GM10266 (cell line): ENCODE measurements around the gene NLGN4Y.

ENCODE experiments used
- DNase-seq: peaks from one replicate; pipeline ENCODE4 v3.0.0; 2012; ENCODE audit errors: extremely low spot score
- CTCF ChIP-seq: IDR thresholded peaks from 2 replicates; pipeline ENCODE4 v1.5.1; 2012; ENCODE audit warnings: mild to moderate bottlenecking, low read depth; ENCODE audit not compliant: control insufficient read depth, insufficient read depth; ENCODE audit errors: missing control alignments

NLGN4Y gene

GRCh38 chrY:14741596-14741995, 217.3 kb downstream of the NLGN4Y start:
- TF ChIP-seq CTCF: no peak
- no peak for DNase-seq

DNA sequence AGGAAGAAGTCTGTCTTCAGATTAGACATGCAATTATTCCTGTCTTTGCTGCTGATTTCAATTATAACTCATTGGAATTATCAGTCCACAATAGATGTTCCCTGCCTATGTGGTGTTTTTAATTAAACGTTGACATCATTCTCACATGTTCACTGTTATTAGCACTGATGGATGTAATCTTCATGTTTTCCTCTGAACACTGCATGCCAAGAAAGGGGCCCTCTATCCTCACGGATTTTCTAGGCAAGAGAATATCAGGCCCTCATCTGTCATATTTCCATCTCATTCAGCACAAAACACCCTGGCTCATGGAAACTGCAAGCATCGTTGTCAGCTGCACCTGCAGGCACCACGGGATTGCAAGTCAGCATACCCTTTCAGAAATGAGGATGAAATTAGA, 224.0 kb downstream of the NLGN4Y start:
- DNase-seq: no peak
- TF ChIP-seq CTCF: no peak

GRCh38 chrY:14755571-14755970, 231.2 kb downstream of the NLGN4Y start:
- DNase-seq: no peak
- TF ChIP-seq CTCF: no peak

DNA sequence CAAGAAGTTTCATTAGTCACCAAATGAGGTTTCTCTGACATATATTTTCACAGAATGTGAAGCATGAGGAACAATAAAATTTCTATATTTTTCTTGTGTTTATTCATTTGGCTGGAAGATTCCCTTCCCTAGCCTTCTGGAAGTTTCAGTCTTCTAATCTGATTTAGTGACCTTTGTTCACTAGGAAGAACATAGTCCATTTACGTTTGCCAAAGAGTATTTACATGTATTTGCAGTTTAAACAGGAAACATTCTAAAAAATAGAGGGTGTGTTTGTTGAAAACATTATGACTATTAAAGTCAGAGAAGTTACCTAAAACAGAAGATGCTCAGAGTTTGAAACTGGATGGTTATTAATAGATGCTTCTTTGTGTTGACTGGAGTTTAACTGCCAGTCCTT, 238.6 kb downstream of the NLGN4Y start:
- no peak for DNase-seq
- no peak for TF ChIP-seq CTCF

DNA sequence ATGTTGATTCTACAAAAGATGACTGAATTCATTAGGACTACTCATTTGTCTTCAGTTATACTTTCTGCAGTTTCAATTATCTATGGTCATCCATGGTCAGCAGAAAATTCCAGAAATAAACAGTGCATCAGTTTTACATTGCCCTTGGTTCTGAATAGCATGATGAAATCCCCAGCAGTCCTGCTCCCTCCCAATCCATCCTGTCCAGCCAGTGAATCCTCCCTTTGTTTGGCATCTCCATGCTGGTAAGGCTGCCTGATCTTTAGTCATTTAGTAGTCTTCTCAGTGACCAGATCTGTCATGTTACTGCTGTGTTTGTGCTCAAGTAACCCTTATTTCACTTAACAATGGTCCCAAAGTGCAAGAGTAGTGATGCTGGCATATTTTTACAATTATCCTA, 239.3 kb downstream of the NLGN4Y start:
- DNase-seq: no peak
- no peak for TF ChIP-seq CTCF

DNA sequence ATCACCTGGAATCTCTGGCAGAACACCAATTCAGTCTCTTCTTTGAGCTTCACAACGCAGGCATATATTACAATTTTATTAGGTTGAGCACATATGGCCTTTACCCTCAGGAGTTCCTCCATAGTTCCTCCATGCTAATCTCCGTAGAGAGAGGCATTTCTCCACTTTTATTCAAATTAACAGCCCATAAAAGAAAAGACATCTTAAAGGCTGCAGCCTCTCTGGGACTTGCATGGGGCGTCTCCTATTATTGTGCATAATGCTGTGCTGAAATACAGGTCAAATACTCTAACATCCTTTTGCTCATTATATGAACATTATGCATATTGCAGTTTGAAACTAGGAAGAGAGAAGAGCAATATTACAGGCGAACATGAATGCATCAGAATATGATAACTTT, 253.9 kb downstream of the NLGN4Y start:
- DNase-seq: no peak
- TF ChIP-seq CTCF: no peak

- TF ChIP-seq CTCF: no peak
- no peak for DNase-seq
Observed at GRCh38 chrY:14793104-14793503, 268.8 kb downstream of the NLGN4Y start.
